H1 (cell line): ENCODE results near the gene CCP110. TPM values are rescaled to one million over a fixed set of nuclear protein-coding genes. Genes with fewer than 3 reads are reported as not detected.

Source experiments
- CTCF ChIA-PET: fragments of 300-600 bp; sonication (Branson Sonifier 250); formaldehyde crosslinking; loops from one replicate; lab custom pipeline; 2021; ENCODE audit not compliant: partially characterized antibody; lab: Charles Lee
- POLR2A ChIA-PET: fragments of 300-600 bp; sonication (Branson Sonifier 250); formaldehyde crosslinking; loops from one replicate; lab custom pipeline; 2021; ENCODE audit warnings: inconsistent platforms; ENCODE audit not compliant: partially characterized antibody; lab: Charles Lee
- DNase-seq, 2 experiments: peaks; one replicate each; pipeline versions ENCODE4 v3.0.0 to v3.0.0-alpha.2; 2010 to 2022; ENCODE audit warnings: low spot score in 2 of 2, low read depth in 1 of 2, mixed read lengths in 1 of 2
- FAIRE-seq: peaks from 2 replicates; lab custom pipeline; 2011; peaks lifted over from hg19 to GRCh38; lab: Jason Lieb, UNC
- H2AFZ ChIP-seq: 2 replicates; pipeline ENCODE4 v1.8.1; 2012; ENCODE audit warnings: low read length, inconsistent platforms
- H2AK5ac ChIP-seq: 2 replicates; pipeline ENCODE4 v1.6.1; 2013; ENCODE audit warnings: low read depth, low read length
- H2BK120ac ChIP-seq: replicated peaks from 2 replicates; pipeline ENCODE3; 2013; ENCODE audit warnings: low read depth, low read length, inconsistent platforms
- H2BK12ac ChIP-seq: 2 replicates; pipeline ENCODE4 v1.6.1; 2013; ENCODE audit warnings: low read depth, low read length
- H2BK15ac ChIP-seq: 2 replicates; pipeline ENCODE4 v1.6.1; 2013; ENCODE audit warnings: low read length
- H2BK20ac ChIP-seq: 2 replicates; pipeline ENCODE4 v1.6.1; 2013; ENCODE audit warnings: low read length
- H2BK5ac ChIP-seq: 2 replicates; pipeline ENCODE4 v1.6.1; 2013; ENCODE audit warnings: low read depth, low read length
- H3K14ac ChIP-seq: 2 replicates; pipeline ENCODE4 v1.6.1; 2013; ENCODE audit warnings: inconsistent platforms; ENCODE audit not compliant: insufficient read length
- H3K18ac ChIP-seq: 2 replicates; pipeline ENCODE4 v1.6.1; 2013; ENCODE audit warnings: low read length; ENCODE audit errors: extremely low read depth
- H3K23ac ChIP-seq: 2 replicates; pipeline ENCODE4 v1.6.1; 2013; ENCODE audit warnings: inconsistent platforms; ENCODE audit not compliant: insufficient read length
- H3K23me2 ChIP-seq: 2 replicates; pipeline ENCODE4 v1.6.1; 2013; ENCODE audit warnings: low read depth, low read length
- H3K27ac ChIP-seq: 2 replicates; pipeline ENCODE4 v1.6.1; 2011; ENCODE audit warnings: low read depth, low read length, inconsistent platforms
- H3K27me3 ChIP-seq, 4 experiments: replicated peaks in 1 of 4; 1 replicate in 1 of 4; 2 replicates in 3 of 4; pipeline versions ENCODE4 v1.6.1 to v1.8.1; 2011 to 2013; ENCODE audit warnings: low read length in 3 of 4, mild to moderate bottlenecking in 3 of 4, inconsistent platforms in 2 of 4, mixed read lengths in 2 of 4, moderate library complexity in 1 of 4; ENCODE audit not compliant: control insufficient read depth in 3 of 4, insufficient read depth in 3 of 4; ENCODE audit errors: extremely low read depth in 1 of 4
- H3K36me3 ChIP-seq, 4 experiments: 2 replicates each; pipeline versions ENCODE4 v1.6.1 to v1.8.1; 2011 to 2013; ENCODE audit warnings: mild to moderate bottlenecking in 4 of 4, low read length in 3 of 4, moderate library complexity in 2 of 4, control low read depth in 1 of 4, inconsistent platforms in 1 of 4; ENCODE audit not compliant: insufficient read depth in 4 of 4, control insufficient read depth in 2 of 4
- H3K4ac ChIP-seq: replicated peaks from 2 replicates; pipeline ENCODE3; 2013; ENCODE audit warnings: low read length, low read depth, mixed read lengths, inconsistent platforms; ENCODE audit not compliant: insufficient read length
- H3K4me1 ChIP-seq, 4 experiments: replicated peaks in 1 of 4; 1 replicate in 1 of 4; 2 replicates in 3 of 4; pipeline versions ENCODE4 v1.6.1 to v1.8.1; 2011 to 2013; ENCODE audit warnings: low read length in 3 of 4, inconsistent platforms in 2 of 4, mixed read lengths in 1 of 4; ENCODE audit not compliant: insufficient read depth in 4 of 4, control insufficient read depth in 3 of 4
- H3K4me2 ChIP-seq, 2 experiments: 2 replicates each; pipeline versions ENCODE4 v1.6.1 to v1.8.1; 2011 to 2013; ENCODE audit warnings: low read depth in 2 of 2, low read length in 2 of 2, control low read depth in 1 of 2, inconsistent platforms in 1 of 2, mild to moderate bottlenecking in 1 of 2; ENCODE audit not compliant: insufficient read depth in 1 of 2
- H3K4me3 ChIP-seq, 4 experiments: fragments of 200-600, 300-600 bp in 1 of 4; sonication (generic), shearing (Covaris generic), sonication (Bioruptor Twin) in 1 of 4; 2 replicates each; pipeline versions ENCODE4 v1.5.1 to v1.8.1; 2011 to 2016; ENCODE audit warnings: low read length in 4 of 4, low read depth in 3 of 4, control low read depth in 2 of 4, inconsistent platforms in 2 of 4, mild to moderate bottlenecking in 2 of 4, mixed read lengths in 1 of 4, moderate library complexity in 1 of 4; ENCODE audit not compliant: insufficient read depth in 2 of 4; ENCODE audit errors: extremely low read depth in 1 of 4
- H3K56ac ChIP-seq: replicated peaks from 2 replicates; pipeline ENCODE3; 2013; ENCODE audit warnings: low read depth, mild to moderate bottlenecking, mixed read lengths, low read length, inconsistent platforms; ENCODE audit not compliant: insufficient read length
- H3K79me1 ChIP-seq: 2 replicates; pipeline ENCODE4 v1.6.1; 2013; ENCODE audit warnings: low read depth, low read length, control low read depth
- H3K79me2 ChIP-seq, 2 experiments: 2 replicates each; pipeline versions ENCODE4 v1.6.1 to v1.8.1; 2012 to 2013; ENCODE audit warnings: low read length in 2 of 2, mild to moderate bottlenecking in 2 of 2, inconsistent platforms in 1 of 2; ENCODE audit not compliant: insufficient read depth in 2 of 2, control insufficient read depth in 1 of 2
- H3K9ac ChIP-seq, 4 experiments: replicated peaks in 1 of 4; 1 replicate in 1 of 4; 2 replicates in 3 of 4; pipeline versions ENCODE4 v1.6.1 to v1.8.1; 2011 to 2013; ENCODE audit warnings: low read depth in 3 of 4, low read length in 3 of 4, control low read depth in 2 of 4, mild to moderate bottlenecking in 2 of 4, moderate library complexity in 2 of 4, inconsistent platforms in 1 of 4; ENCODE audit errors: extremely low read depth in 1 of 4
- H3K9me3 ChIP-seq, 2 experiments: 2 replicates each; pipeline versions ENCODE4 v1.6.1 to v1.8.1; 2012 to 2013; ENCODE audit warnings: mild to moderate bottlenecking in 2 of 2, moderate library complexity in 2 of 2, control low read depth in 1 of 2, inconsistent platforms in 1 of 2, low read depth in 1 of 2, low read length in 1 of 2, mixed read lengths in 1 of 2; ENCODE audit not compliant: insufficient read depth in 2 of 2
- H4K20me1 ChIP-seq, 2 experiments: replicated peaks in 1 of 2; 2 replicates each; pipeline versions ENCODE3 to v1.8.1; 2011 to 2013; ENCODE audit warnings: inconsistent platforms in 2 of 2, low read length in 2 of 2, mild to moderate bottlenecking in 1 of 2; ENCODE audit not compliant: insufficient read depth in 2 of 2, control insufficient read depth in 1 of 2
- H4K5ac ChIP-seq: 2 replicates; pipeline ENCODE4 v1.6.1; 2013; ENCODE audit warnings: low read length, low read depth, mixed read lengths, inconsistent platforms; ENCODE audit not compliant: insufficient read length
- H4K8ac ChIP-seq: 2 replicates; pipeline ENCODE4 v1.8.0; 2013; ENCODE audit warnings: mild to moderate bottlenecking, moderate library complexity, low read length, inconsistent platforms; ENCODE audit not compliant: insufficient read depth; ENCODE audit errors: extremely low read depth
- H4K91ac ChIP-seq: replicated peaks from 2 replicates; pipeline ENCODE3; 2013; ENCODE audit warnings: low read length, mixed read lengths, inconsistent platforms; ENCODE audit not compliant: insufficient read length
- BCL11A ChIP-seq, 2 experiments: IDR thresholded peaks; one replicate each; pipeline ENCODE4 v1.6.1; 2011; ENCODE audit warnings: low read depth in 2 of 2, low read length in 2 of 2, mild to moderate bottlenecking in 2 of 2
- EGR1 ChIP-seq: IDR thresholded peaks from 2 replicates; pipeline ENCODE4 v1.6.1; 2011; ENCODE audit warnings: low read depth, low read length, borderline replicate concordance
- EP300 ChIP-seq, 2 experiments: IDR thresholded peaks; 1 replicate in 1 of 2; 2 replicates in 1 of 2; pipeline ENCODE4 v1.6.1; 2011 to 2012; ENCODE audit warnings: low read depth in 2 of 2, low read length in 2 of 2, mild to moderate bottlenecking in 2 of 2, borderline replicate concordance in 1 of 2, inconsistent platforms in 1 of 2, moderate library complexity in 1 of 2
- EZH2 ChIP-seq: fragments of 200-600 bp; sonication (generic); IDR thresholded peaks from 2 replicates; pipeline ENCODE4 v1.7.1; 2012; ENCODE audit warnings: low read depth, mild to moderate bottlenecking, moderate library complexity, low read length, inconsistent platforms; ENCODE audit not compliant: severe bottlenecking
- GTF2F1 ChIP-seq: IDR thresholded peaks from 2 replicates; pipeline ENCODE4 v1.6.1; 2012; ENCODE audit warnings: low read depth, low read length, improper control_type of control experiment, borderline replicate concordance
- HDAC6 ChIP-seq: IDR thresholded peaks from one replicate; pipeline ENCODE4 v1.7.1; 2012; ENCODE audit warnings: low read depth, mild to moderate bottlenecking, inconsistent platforms, low read length, moderate library complexity
- KDM4A ChIP-seq: IDR thresholded peaks from one replicate; pipeline ENCODE4 v1.7.1; 2012; ENCODE audit warnings: low read depth, mild to moderate bottlenecking, moderate library complexity, low read length, inconsistent platforms; ENCODE audit not compliant: severe bottlenecking
- PHF8 ChIP-seq: fragments of 200-600 bp; sonication (generic); conservative IDR thresholded peaks from 2 replicates; pipeline ENCODE4 v1.7.1; 2012; ENCODE audit warnings: low read depth, mild to moderate bottlenecking, inconsistent platforms, low read length, moderate library complexity
- POLR2AphosphoS5 ChIP-seq: IDR thresholded peaks from 2 replicates; pipeline ENCODE4 v1.6.1; 2011; ENCODE audit warnings: low read depth, low read length
- SIRT6 ChIP-seq: IDR thresholded peaks from one replicate; pipeline ENCODE4 v1.7.1; 2012; ENCODE audit warnings: low read length, inconsistent platforms
- SUZ12 ChIP-seq: fragments of 200-600 bp; sonication (generic); IDR thresholded peaks from 2 replicates; pipeline ENCODE4 v1.6.1; 2012; ENCODE audit warnings: mild to moderate bottlenecking, inconsistent platforms, low read length, moderate library complexity, mixed read lengths
- TEAD4 ChIP-seq: IDR thresholded peaks from 2 replicates; pipeline ENCODE4 v1.6.1; 2012; ENCODE audit warnings: low read depth, low read length, inconsistent platforms, mixed read lengths
- USF2 ChIP-seq: IDR thresholded peaks from 2 replicates; pipeline ENCODE4 v1.6.1; 2011; ENCODE audit warnings: low read length, improper control_type of control experiment
- WGBS, 2 experiments: shearing (Covaris generic) in 1 of 2; methylation state at CpG; one replicate each; pipeline versions ENCODE4 v1.1.6 to v1.1.7; 2013 to 2015; ENCODE audit warnings: low lambda C conversion rate in 2 of 2, mixed read lengths in 2 of 2, inconsistent platforms in 1 of 2, low coverage in 1 of 2, missing lambda C conversion rate in 1 of 2; ENCODE audit not compliant: insufficient replicate concordance in 2 of 2, insufficient coverage in 1 of 2, insufficient read length in 1 of 2; ENCODE audit errors: extremely low coverage in 1 of 2, missing lambda C conversion rate in 1 of 2; 5-methylcytosine and 5-hydroxymethylcytosine counted together
- polyA plus RNA-seq, 7 experiments: library from polyadenylated mRNA; depleted of rRNA in 3 of 7; stranded (reverse) in 5 of 7; unstranded in 2 of 7; fragments of >200 nt in 5 of 7; fragments of 200-250 nt in 2 of 7; gene quantifications; 1 replicate in 5 of 7; 2 replicates in 1 of 7; 4 replicates in 1 of 7; pipeline versions ENCODE4 v1.2.1 to v1.2.3, GENCODE V29; 2011 to 2013; ENCODE audit warnings: missing spikeins in 2 of 7, mixed read lengths in 2 of 7
- total RNA-seq: library from RNA; stranded (reverse); fragmentation: NEBNext Ultra II Directional; extraction: Animal tissue kit (Norgen Biotek cat#: 25700); gene quantifications from 2 replicates; pipeline ENCODE4 v1.2.1, GENCODE V29; 2021

CCP110 gene
- total and polyA plus RNA-seq, 2 of the 8 experiments (the other 6 are each of a cell fraction or from before 2014, with no cell fraction given), result 3.2 to 19.8 TPM

- H4K8ac ChIP-seq, result no peak overlapping the region
- no peak overlapping the region for H2BK120ac ChIP-seq
- ChIA-PET POLR2A (interaction anchor here (0.9 to 1.2 kb wide), 2 partner anchors 11 to 13 kb away, joined by 3 to 5 read pairs; partner anchors contain the start of gene GDE1), CTCF (interaction anchor here (0.8 to 9.0 kb wide), 3 partner anchors 13 to 118 kb away, joined by 3 to 113 read pairs (median 5); no protein-coding TSS in a partner anchor)
- no peak overlapping the region for H3K9ac ChIP-seq
- H3K9me3 ChIP-seq, result no peaks in the 10 kb centered on the region
- WGBS, 2 experiments, result 94% methylated on average over 2 of the region's 2 CpGs; no CpG with 5 or more reads in 1 of the 2 experiments
- H2BK15ac ChIP-seq, result no peak overlapping the region
- H3K56ac ChIP-seq, result no peak overlapping the region
- H3K14ac ChIP-seq, result no peak overlapping the region
- no peaks in the 10 kb centered on the region; a peak in 1 of 4 replicates for H3K79me2 ChIP-seq
- H2BK5ac ChIP-seq, result no peak overlapping the region
- H3K4me2 ChIP-seq, result no peak overlapping the region
- H2BK12ac ChIP-seq, result no peak overlapping the region
- FAIRE-seq, result no peak
- DNase-seq, result no peak
- H2BK20ac ChIP-seq, result no peak overlapping the region
- H3K27me3 ChIP-seq, result no peaks in the 10 kb centered on the region
- no peak overlapping the region for H2AK5ac ChIP-seq
- no peak overlapping the region for H3K23ac ChIP-seq
- H4K91ac ChIP-seq, result no peak overlapping the region
- H3K4me1 ChIP-seq, result no peaks in the 10 kb centered on the region
- H2AFZ ChIP-seq, result no peak overlapping the region
- no peaks in the 10 kb centered on the region for H3K23me2 ChIP-seq
- no peaks in the 10 kb centered on the region; the same call in 1 of the 2 replicates for H3K79me1 ChIP-seq
- H3K27ac ChIP-seq, result no peak overlapping the region
- no peak overlapping the region for H3K18ac ChIP-seq
- no peak overlapping the region for H4K5ac ChIP-seq
- H3K4ac ChIP-seq, result no peak overlapping the region
- no peak overlapping the region for H3K4me3 ChIP-seq
- H3K36me3 ChIP-seq, result peaks cover 2 to 53% (median 25%) of the 10 kb centered on the region in 4 experiments; a peak in 7 of 8 replicates
- H4K20me1 ChIP-seq, result no peaks in the 10 kb centered on the region
- TF ChIP-seq USF2, result no peak
- TF ChIP-seq BCL11A (IDR thresholded peaks at IDR 0.05; ENCODE audit: low read depth in 2 of 2, low read length in 2 of 2), result no peak
- TF ChIP-seq KDM4A, result no peak
- no peak for TF ChIP-seq EGR1
- no peak for TF ChIP-seq EZH2
- TF ChIP-seq GTF2F1, result no peak
- no peak for TF ChIP-seq SIRT6
- TF ChIP-seq HDAC6, result no peak
- TF ChIP-seq EP300 (IDR thresholded peaks at IDR 0.05; ENCODE audit: borderline replicate concordance in 1 of 2, low read depth in 2 of 2, low read length in 2 of 2), result no peak
- TF ChIP-seq TEAD4, result no peak
- TF ChIP-seq PHF8, result no peak
- no peak for TF ChIP-seq SUZ12
- no peak for TF ChIP-seq POLR2AphosphoS5
Observed at GRCh38 chr16:19507867-19508266, 15.9 kb upstream of the CCP110 start.
